VCaP (cell line): ENCODE measurements around the gene CCDC102A.
"Not testable (repeated sequence)": the region's sequence is repeated elsewhere in the genome, so short reads cannot be mapped to it uniquely, and the experiment has no call there.

ENCODE experiments used
- H3K27ac ChIP-seq: fragments of 450-650 bp; 2 replicates; pipeline ENCODE4 v1.5.1; 2017
- TF ChIP-seq, protein P1 (sequence below): fragments of 450-650 bp; conservative IDR thresholded peaks from 2 replicates; pipeline ENCODE4 v1.5.1; 2017; ENCODE audit warnings: mild to moderate bottlenecking, moderate library complexity

The CCDC102A gene

DNA sequence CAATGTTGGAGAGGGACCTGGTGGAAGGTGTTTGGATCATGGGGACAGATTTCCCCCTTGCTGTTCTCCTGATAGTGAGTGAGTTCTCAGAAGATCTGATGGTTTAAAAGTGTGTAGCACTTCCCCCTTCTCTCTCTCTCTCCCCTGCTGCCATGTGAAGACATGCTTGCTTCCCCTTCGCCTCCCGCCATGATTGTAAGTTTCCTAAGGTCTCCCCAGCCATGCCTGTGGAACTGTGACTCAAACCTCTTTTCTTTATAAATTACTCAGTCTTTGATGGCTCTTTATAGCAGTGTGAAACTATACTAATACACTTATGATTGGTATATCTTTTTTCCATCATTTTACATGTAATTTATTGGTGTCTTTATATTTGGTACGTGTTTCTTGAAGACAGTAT is 19.5 kb upstream of the CCDC102A start:
- H3K27ac ChIP-seq: no peak overlapping the region
- TF ChIP-seq, protein P1, sequence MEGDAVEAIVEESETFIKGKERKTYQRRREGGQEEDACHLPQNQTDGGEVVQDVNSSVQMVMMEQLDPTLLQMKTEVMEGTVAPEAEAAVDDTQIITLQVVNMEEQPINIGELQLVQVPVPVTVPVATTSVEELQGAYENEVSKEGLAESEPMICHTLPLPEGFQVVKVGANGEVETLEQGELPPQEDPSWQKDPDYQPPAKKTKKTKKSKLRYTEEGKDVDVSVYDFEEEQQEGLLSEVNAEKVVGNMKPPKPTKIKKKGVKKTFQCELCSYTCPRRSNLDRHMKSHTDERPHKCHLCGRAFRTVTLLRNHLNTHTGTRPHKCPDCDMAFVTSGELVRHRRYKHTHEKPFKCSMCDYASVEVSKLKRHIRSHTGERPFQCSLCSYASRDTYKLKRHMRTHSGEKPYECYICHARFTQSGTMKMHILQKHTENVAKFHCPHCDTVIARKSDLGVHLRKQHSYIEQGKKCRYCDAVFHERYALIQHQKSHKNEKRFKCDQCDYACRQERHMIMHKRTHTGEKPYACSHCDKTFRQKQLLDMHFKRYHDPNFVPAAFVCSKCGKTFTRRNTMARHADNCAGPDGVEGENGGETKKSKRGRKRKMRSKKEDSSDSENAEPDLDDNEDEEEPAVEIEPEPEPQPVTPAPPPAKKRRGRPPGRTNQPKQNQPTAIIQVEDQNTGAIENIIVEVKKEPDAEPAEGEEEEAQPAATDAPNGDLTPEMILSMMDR: no peak

DNA sequence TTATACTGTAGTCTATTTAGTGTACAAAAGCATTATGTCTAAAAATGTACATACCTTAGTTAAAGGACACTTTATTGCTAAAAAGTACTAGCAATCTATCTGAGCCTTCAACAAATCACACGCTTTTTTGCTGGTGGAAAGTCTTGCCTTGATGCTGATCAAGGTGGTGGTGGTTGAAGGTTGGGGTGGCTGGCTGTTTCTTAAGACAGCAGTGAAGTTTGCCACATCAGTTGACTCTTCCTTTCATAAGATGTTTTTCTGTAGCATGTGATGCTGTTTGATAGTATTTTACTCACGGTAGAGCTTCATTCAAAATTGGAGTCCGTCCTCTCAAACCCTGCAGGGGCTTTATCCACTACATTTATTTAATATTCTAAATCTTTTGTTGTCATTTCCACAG is 14.7 kb upstream of the CCDC102A start:
- TF ChIP-seq, protein P1: no peak
- no peak overlapping the region for H3K27ac ChIP-seq

DNA sequence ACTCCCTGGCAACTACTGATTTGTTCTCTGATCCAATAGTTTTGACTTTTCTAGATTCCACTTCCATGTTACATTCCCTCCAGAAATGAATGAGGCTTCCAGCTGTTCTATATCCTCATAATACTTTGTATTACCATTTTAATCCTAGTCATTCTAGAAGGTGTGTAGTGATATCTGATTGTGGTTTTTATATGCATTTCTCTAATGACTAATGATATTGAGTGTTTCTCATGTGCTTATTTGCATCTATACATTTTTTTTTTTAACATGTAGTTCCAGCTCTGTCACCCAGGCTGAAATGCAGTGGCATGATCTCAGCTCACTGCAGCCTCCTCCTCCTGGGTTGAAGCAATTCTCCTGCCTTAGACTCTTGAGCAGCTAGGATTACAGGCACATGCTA is 13.4 kb upstream of the CCDC102A start:
- TF ChIP-seq, protein P1: no peak
- no peak overlapping the region for H3K27ac ChIP-seq

DNA sequence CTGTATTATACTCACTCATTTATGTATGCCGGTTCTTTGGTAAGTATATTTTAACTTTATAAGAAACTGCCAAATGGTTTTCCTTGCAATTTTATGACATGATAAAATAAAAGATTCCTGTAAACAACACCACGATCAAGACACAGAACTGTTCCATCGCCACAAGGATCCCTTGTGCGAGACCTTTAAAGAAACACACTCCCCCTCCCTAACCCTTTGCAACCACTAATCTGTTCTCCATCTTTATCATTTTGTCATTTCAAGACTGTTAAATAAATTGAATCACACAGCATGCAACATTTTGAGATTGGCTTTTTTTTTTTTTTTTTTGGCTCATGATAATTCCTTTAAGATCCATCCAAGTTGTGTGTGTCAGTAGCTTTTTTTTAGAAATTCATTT is 12.0 kb upstream of the CCDC102A start:
- H3K27ac ChIP-seq: no peak overlapping the region
- TF ChIP-seq, protein P1: no peak

DNA sequence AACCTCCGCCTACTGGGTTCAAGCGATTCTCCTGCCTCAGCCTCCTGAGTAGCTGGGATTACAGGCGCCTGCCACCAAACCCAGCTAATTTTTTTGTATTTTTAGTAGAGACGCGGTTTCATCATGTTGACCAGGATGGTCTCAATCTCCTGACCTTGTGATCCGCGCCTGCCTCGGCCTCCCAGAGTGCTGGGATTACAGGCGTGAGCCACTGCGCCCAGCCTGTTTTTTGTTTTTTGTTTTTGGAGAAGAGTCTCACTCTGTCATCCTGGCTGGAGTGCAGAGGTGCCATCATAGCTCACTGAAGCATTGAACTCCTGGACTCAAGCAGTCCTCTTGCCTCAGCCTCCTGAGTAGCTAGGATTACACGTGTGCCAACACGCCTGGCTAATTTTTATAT is 11.2 kb upstream of the CCDC102A start:
- H3K27ac ChIP-seq: not testable (repeated sequence)

DNA sequence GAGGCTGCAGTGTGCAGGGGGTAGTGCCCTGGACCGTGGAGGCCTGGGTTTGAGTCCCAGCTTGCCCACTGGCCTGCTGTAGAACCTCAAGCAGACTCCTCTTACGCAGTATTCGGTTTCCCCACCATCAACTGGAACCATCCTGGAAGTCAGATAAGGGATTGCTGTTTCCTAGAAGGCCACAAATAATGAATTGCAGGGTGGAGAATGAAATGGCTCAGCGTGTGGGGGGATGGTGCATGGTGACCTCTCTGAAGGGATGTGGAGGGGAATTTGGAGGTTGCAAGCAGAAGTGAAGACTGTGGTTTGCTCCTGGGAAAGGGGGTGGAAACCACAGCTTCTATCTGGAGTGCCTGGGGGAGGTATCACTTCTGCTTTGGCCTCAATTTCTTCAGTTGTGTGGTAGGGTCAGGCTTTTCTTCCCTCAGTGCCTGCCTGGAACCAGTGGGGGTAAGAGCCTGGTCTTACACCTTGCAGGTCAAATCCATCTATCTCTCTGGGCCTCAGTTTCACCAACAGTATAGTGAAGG is 7.8 kb upstream of the CCDC102A start:
- H3K27ac ChIP-seq: no peak overlapping the region
- TF ChIP-seq, protein P1: no peak

DNA sequence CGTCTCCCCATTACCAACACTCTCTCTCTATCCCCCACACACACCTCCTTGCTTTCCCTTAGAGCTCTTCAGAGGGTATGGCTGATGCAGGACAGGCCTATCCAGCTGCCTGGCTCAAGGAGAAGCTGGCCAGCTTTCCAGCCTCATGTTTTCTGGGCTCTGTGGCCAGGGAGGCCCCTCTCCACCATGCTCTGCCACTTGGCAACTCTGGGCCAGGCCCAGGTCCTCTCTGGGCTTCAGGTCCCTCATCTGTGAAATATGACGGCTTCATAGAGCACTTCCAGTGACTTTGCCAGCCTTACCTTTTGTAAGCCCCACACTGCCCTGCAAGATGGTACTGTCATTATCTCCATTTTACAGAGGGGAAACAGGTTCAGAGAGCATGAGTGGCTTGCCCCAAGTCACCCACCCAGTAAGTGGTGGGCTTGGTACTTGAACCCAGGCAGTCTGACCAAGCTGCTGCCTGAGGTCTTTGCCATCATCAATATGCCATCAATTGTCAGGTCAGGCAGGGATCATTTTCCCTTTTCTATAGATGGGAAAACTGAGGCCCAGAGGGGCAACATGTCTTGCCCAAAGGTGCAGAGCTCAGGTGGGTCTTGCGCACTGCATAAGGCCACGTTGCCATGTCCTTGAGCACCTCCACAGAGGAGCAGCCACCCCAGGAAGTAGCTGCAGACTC is 5.5 kb upstream of the CCDC102A start:
- H3K27ac ChIP-seq: no peak overlapping the region
- TF ChIP-seq, protein P1: no peak

DNA sequence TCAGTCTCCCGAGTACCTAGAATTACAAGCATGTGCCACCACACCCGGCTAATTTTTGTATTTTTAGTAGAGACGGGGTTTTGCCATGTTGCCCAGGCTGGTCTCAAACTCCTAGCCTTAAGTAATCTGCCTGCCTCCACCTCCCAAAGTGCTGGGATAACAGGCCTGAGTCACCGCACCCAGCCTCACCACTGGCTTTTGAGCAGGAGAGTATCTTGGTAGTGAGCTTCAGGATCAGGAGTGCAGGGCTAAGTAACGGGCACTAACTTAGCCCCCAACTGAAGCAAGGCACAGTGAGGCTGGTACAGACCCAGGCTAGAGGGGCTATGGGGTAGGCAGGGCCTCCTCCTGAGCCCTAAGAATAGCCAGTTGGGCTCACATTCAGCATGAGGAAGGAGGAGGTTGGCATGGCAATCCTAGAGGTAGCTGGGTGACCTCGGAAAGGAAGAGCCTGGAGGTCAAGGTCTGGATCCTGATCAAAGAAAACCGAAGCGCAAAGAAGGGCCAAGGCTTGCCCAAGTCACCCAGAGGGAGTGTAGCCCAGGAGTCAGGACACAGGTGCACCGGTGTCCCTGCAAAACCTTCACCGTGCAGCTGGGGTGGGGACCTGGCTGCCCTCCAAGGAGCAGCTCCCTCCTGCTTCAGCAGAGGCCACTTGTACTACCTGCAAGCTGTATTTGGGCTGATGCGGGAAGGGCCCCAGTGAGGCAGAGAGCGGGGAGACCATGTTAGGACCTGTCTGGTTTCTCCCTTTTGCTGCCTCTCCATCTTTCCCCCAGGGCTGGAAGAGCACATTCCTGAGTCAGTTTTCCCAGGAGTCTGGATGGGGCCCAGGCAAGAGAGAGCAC is 4.8 kb upstream of the CCDC102A start:
- TF ChIP-seq, protein P1: no peak
- no peak overlapping the region for H3K27ac ChIP-seq
